Testis (tissue), 2 donors: ENCODE data around the gene OR1L8.

ENCODE experiments used
- POLR2A ChIP-seq: fragments of 450-650 bp; IDR thresholded peaks from one replicate; pipeline ENCODE4 v1.6.1; 2017; ENCODE audit warnings: antibody characterized with exemption, mild to moderate bottlenecking, moderate library complexity
- TF ChIP-seq, protein P1 (sequence below), 3 experiments: fragments of 450-650 bp in 2 of 3; fragments of 200-600 bp in 1 of 3; sonication (generic) in 1 of 3; IDR thresholded peaks; one replicate each; pipeline ENCODE4 v1.5.1; 2016 to 2019; ENCODE audit warnings: antibody characterized with exemption in 3 of 3, mild to moderate bottlenecking in 2 of 3, moderate library complexity in 1 of 3

DNA sequence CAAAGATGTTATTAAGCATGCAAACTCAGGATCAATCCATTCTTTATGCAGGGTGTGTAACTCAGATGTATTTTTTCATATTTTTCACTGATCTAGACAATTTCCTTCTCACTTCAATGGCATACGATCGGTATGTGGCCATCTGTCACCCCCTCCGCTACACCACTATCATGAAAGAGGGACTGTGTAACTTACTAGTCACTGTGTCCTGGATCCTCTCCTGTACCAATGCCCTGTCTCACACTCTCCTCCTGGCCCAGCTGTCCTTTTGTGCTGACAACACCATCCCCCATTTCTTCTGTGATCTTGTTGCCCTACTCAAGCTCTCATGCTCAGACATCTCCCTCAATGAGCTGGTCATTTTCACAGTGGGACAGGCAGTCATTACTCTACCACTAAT lies 63.8 kb downstream of the OR1L8 start:
- TF ChIP-seq, protein P1, sequence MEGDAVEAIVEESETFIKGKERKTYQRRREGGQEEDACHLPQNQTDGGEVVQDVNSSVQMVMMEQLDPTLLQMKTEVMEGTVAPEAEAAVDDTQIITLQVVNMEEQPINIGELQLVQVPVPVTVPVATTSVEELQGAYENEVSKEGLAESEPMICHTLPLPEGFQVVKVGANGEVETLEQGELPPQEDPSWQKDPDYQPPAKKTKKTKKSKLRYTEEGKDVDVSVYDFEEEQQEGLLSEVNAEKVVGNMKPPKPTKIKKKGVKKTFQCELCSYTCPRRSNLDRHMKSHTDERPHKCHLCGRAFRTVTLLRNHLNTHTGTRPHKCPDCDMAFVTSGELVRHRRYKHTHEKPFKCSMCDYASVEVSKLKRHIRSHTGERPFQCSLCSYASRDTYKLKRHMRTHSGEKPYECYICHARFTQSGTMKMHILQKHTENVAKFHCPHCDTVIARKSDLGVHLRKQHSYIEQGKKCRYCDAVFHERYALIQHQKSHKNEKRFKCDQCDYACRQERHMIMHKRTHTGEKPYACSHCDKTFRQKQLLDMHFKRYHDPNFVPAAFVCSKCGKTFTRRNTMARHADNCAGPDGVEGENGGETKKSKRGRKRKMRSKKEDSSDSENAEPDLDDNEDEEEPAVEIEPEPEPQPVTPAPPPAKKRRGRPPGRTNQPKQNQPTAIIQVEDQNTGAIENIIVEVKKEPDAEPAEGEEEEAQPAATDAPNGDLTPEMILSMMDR (IDR thresholded peaks at IDR 0.05), result no peak
- no peak for TF ChIP-seq POLR2A
